HEK293 (cell line): ENCODE results near the gene EXD2.

Experiments
- CTCF ChIA-PET: fragments of 350-600 bp; formaldehyde crosslinking; extraction: SDS; loops from one replicate; lab custom pipeline; 2021; ENCODE audit warnings: antibody characterized with exemption; lab: Yijun Ruan, JAX
- POLR2A ChIA-PET: fragments of 300-600 bp; formaldehyde crosslinking; extraction: SDS; loops from one replicate; lab custom pipeline; 2020; ENCODE audit warnings: antibody characterized with exemption, inconsistent platforms; lab: Yijun Ruan, JAX
- H3K27ac ChIP-seq: fragments of 200-500 bp; sonication (Bioruptor generic); 2 replicates; pipeline ENCODE4 v1.5.1; 2014; ENCODE audit warnings: low read depth, low read length, control low read depth, inconsistent platforms; ENCODE audit errors: extremely low read depth
- H3K36me3 ChIP-seq, 2 experiments: fragments of 200-500 bp in 1 of 2; sonication (Bioruptor generic) in 1 of 2; 1 replicate in 1 of 2; 2 replicates in 1 of 2; pipeline ENCODE4 v1.5.1; 2014 to 2017; ENCODE audit warnings: inconsistent platforms in 2 of 2, low read length in 2 of 2; ENCODE audit not compliant: control insufficient read depth in 2 of 2, insufficient read depth in 1 of 2
- H3K4me1 ChIP-seq: fragments of 200-500 bp; sonication (Bioruptor generic); 2 replicates; pipeline ENCODE4 v1.5.1; 2014; ENCODE audit warnings: mild to moderate bottlenecking, low read length, inconsistent platforms; ENCODE audit not compliant: control insufficient read depth, insufficient read depth
- H3K4me3 ChIP-seq: 2 replicates; pipeline ENCODE4 v1.5.1; 2011; ENCODE audit warnings: low read depth, mild to moderate bottlenecking, control low read depth, low read length, moderate library complexity
- H3K9me3 ChIP-seq: fragments of 200-500 bp; sonication (Bioruptor generic); 2 replicates; pipeline ENCODE4 v1.5.1; 2014; ENCODE audit warnings: low read depth, low read length, inconsistent platforms; ENCODE audit not compliant: control insufficient read depth, insufficient read depth
- AEBP2 ChIP-seq: fragments of 450-650 bp; formaldehyde crosslinking; IDR thresholded peaks from 2 replicates; pipeline ENCODE4 v1.5.1; 2016; ENCODE audit warnings: missing biosample characterization, missing genetic modification characterization, borderline replicate concordance
- ATF2 ChIP-seq: fragments of 450-650 bp; formaldehyde crosslinking; IDR thresholded peaks from 2 replicates; pipeline ENCODE4 v1.5.1; 2016; ENCODE audit warnings: missing biosample characterization, missing genetic modification characterization, low read depth
- GFI1B ChIP-seq: fragments of 450-650 bp; formaldehyde crosslinking; IDR thresholded peaks from 2 replicates; pipeline ENCODE4 v1.5.1; 2016; ENCODE audit warnings: missing biosample characterization, missing genetic modification characterization
- KLF7 ChIP-seq: fragments of 450-650 bp; formaldehyde crosslinking; IDR thresholded peaks from 2 replicates; pipeline ENCODE4 v1.5.1; 2016; ENCODE audit warnings: missing biosample characterization, missing genetic modification characterization, borderline replicate concordance
- PRDM6 ChIP-seq: fragments of 450-650 bp; formaldehyde crosslinking; IDR thresholded peaks from 2 replicates; pipeline ENCODE4 v1.5.1; 2017; ENCODE audit warnings: missing biosample characterization, missing genetic modification characterization
- ZBTB17 ChIP-seq: fragments of 450-650 bp; formaldehyde crosslinking; IDR thresholded peaks from 2 replicates; pipeline ENCODE4 v1.5.1; 2016; ENCODE audit warnings: missing biosample characterization, missing genetic modification characterization
- ZBTB8A ChIP-seq: fragments of 450-650 bp; formaldehyde crosslinking; IDR thresholded peaks from 2 replicates; pipeline ENCODE4 v1.5.1; 2016; ENCODE audit warnings: missing biosample characterization, missing genetic modification characterization
- ZIC2 ChIP-seq: fragments of 450-650 bp; formaldehyde crosslinking; IDR thresholded peaks from 2 replicates; pipeline ENCODE4 v1.5.1; 2016; ENCODE audit warnings: missing biosample characterization, missing genetic modification characterization
- ZNF175 ChIP-seq: fragments of 450-650 bp; formaldehyde crosslinking; IDR thresholded peaks from 2 replicates; pipeline ENCODE4 v1.5.1; 2016; ENCODE audit warnings: missing biosample characterization, missing genetic modification characterization
- ZNF473 ChIP-seq: fragments of 450-650 bp; formaldehyde crosslinking; IDR thresholded peaks from 2 replicates; pipeline ENCODE4 v1.5.1; 2017; ENCODE audit warnings: missing biosample characterization, missing genetic modification characterization
- ZNF514 ChIP-seq: fragments of 450-650 bp; formaldehyde crosslinking; IDR thresholded peaks from 2 replicates; pipeline ENCODE4 v1.5.1; 2016; ENCODE audit warnings: missing biosample characterization, missing genetic modification characterization
- ZNF600 ChIP-seq: fragments of 450-650 bp; formaldehyde crosslinking; IDR thresholded peaks from 2 replicates; pipeline ENCODE4 v1.5.1; 2016; ENCODE audit warnings: missing biosample characterization, missing genetic modification characterization
- ZNF629 ChIP-seq: fragments of 450-650 bp; formaldehyde crosslinking; IDR thresholded peaks from 2 replicates; pipeline ENCODE4 v1.5.1; 2017; ENCODE audit warnings: missing biosample characterization, missing genetic modification characterization
- ZNF692 ChIP-seq: fragments of 450-650 bp; formaldehyde crosslinking; IDR thresholded peaks from 2 replicates; pipeline ENCODE4 v1.5.1; 2016; ENCODE audit warnings: missing biosample characterization, missing genetic modification characterization
- ZNF76 ChIP-seq: fragments of 450-650 bp; formaldehyde crosslinking; IDR thresholded peaks from 2 replicates; pipeline ENCODE4; 2016; ENCODE audit warnings: low read depth, missing biosample characterization, missing genetic modification characterization, borderline replicate concordance
- ZSCAN30 ChIP-seq: fragments of 450-650 bp; IDR thresholded peaks from 2 replicates; pipeline ENCODE4 v1.5.1; 2018; ENCODE audit warnings: missing biosample characterization, mild to moderate bottlenecking, missing genetic modification characterization, moderate library complexity

Gene EXD2

GRCh38 chr14:69287098-69288010 lies 96.1 kb downstream of the EXD2 start:
- ChIA-PET POLR2A (no interaction called here), CTCF (interaction anchor here (0.6 to 1.7 kb wide), 3 partner anchors 14 to 158 kb away, joined by 3 to 9 read pairs (median 4); no protein-coding TSS in a partner anchor)
- TF ChIP-seq ZNF76 (tag by site-specific recombination) (no peak), ATF2 (tag by site-specific recombination) (no peak), GFI1B (no peak), ZNF629 (tag by site-specific recombination) (no peak)
- H3K9me3 ChIP-seq, result no peaks in the 10 kb centered on the region
- no peak overlapping the region for H3K27ac ChIP-seq
- H3K4me1 ChIP-seq, result no peaks in the 10 kb centered on the region
- H3K4me3 ChIP-seq, result no peak overlapping the region
- H3K36me3 ChIP-seq, result no peaks in the 10 kb centered on the region

- ChIA-PET CTCF (interaction anchor here (0.6 to 1.7 kb wide), 3 partner anchors 13 to 159 kb away, joined by 3 to 9 read pairs (median 4); no protein-coding TSS in a partner anchor), POLR2A (no interaction called here)
- Histone ChIP-seq H3K4me1 (no peaks in the 10 kb centered on the region), H3K27ac (no peak overlapping the region), H3K4me3 (no peak overlapping the region), H3K9me3 (no peaks in the 10 kb centered on the region), H3K36me3 (no peaks in the 10 kb centered on the region)
- peak; percentile 45 for TF ChIP-seq ZBTB17 (tag by site-specific recombination)
- TF ChIP-seq ZIC2 (tag by site-specific recombination), result peak; percentile 41
- no peak for TF ChIP-seq ZNF175 (tag by site-specific recombination)
Measured at GRCh38 chr14:69288011-69288771, 96.9 kb downstream of the EXD2 start.

GRCh38 chr14:69288956-69289705 lies 97.8 kb downstream of the EXD2 start:
- CTCF ChIA-PET, result no interaction called here
- Histone ChIP-seq H3K4me3 (no peak overlapping the region), H3K4me1 (no peaks in the 10 kb centered on the region), H3K36me3 (no peaks in the 10 kb centered on the region), H3K27ac (no peak overlapping the region), H3K9me3 (no peaks in the 10 kb centered on the region)
- POLR2A ChIA-PET, result no interaction called here
- no peak for TF ChIP-seq ZNF514 (tag by site-specific recombination)
- no peak for TF ChIP-seq ZNF692 (tag by site-specific recombination)
- TF ChIP-seq ZNF473 (tag by site-specific recombination), result no peak
- TF ChIP-seq ZBTB8A (tag by site-specific recombination), result no peak
- TF ChIP-seq KLF7 (tag by site-specific recombination), result no peak
- TF ChIP-seq ZSCAN30 (tag by site-specific recombination), result no peak
- no peak for TF ChIP-seq PRDM6 (tag by site-specific recombination)
- TF ChIP-seq ZNF600 (tag by site-specific recombination), result no peak
- no peak for TF ChIP-seq AEBP2 (tag by site-specific recombination)
